Measurements from ENCODE around the gene ASIC1.
A peak's percentile ranks its signal among the peaks of the same experiment; 100 is the strongest.

Gene ASIC1

DNA sequence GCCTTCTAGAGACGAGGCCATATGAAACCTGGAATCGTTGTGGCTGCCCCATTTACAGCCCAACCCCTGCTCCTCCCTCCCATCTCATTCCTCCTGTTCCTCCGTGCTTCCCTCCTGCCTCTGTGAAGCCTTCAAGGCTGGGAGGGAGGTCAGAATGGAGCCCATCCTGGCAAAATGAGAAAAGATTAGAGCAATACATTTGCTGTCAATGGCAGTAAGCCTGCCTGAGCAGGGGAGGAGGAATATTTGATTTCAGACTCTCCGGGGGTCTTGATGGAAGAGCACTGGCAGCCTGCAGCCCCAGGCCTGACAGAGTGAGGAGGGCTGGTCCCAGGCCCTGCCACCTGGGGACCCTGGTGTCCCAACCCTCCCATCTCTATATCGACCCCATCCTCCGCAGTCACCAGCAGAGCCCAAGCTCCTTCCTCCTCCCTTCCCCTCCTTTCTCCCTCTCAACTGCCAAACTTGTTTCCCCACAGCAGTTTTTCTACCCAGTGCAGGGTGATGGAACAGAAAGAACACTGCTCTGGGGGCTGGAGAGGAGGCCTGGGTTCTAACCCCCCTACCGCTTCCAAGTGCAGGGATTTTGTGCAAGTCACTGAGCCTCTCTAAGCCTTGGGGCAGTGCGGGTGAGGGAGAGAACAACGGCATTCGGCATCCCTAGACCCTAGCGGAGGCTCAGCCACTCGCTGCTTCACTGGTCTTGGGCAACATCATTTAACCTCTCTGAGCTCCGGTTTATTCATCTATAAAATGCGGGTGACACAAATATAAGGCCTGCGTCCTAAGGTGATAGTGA lies 16.1 kb upstream of the ASIC1 start:
- no peak for DNase-seq

- DNase-seq, result no peak
Measured at GRCh38 chr12:50041962-50042361, 15.4 kb upstream of the ASIC1 start.

DNA sequence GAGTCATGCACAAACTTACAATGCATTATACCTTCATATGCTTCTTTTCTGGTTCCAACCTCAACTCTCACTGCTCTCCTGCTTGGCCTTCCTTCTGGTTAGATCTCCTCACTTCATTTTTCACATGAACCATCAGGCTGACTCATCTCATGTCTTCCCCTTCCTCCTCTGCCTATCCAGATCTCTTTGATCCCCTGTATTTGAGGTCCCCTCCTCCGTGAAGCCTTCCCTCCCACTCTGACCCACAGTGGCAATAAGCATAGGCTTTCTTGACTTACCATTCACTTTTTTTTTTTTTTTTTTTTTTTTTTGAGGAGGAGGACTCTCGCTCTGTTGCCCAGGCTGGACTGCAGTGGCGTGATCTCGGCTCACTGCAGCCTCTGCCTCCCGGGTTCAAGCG lies 14.7 kb upstream of the ASIC1 start:
- peak in 1 of 2 donors; percentile 23 for DNase-seq

- DNase-seq, result no peak
Measured at GRCh38 chr12:50043308-50043707, 14.1 kb upstream of the ASIC1 start.

DNA sequence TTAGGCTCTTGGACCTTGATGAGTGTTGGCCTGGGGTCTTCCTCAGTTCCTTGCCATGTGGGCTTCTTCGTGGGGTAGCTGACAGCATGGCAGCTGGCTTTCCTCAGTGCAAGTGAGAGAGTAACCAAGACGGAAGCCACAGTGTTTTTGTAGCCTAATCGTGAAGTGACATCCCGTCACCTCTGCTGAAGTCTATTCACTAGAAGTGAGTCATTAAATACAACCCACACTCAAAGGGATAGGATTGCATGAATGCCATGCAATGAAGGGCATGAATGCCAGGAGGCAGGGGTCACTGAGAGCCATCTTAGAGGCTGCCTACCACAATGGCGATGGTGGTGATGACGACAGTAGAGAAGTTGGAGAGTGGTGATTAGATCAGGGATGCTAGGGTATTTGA lies 13.5 kb upstream of the ASIC1 start:
- DNase-seq, result no peak

GRCh38 chr12:50047693-50048250 lies 9.6 kb upstream of the ASIC1 start:
- DNase-seq, result no peak

- DNase-seq, result no peak
Measured at GRCh38 chr12:50049254-50050118, 7.9 kb upstream of the ASIC1 start.

GRCh38 chr12:50050119-50050385 lies 7.3 kb upstream of the ASIC1 start:
- DNase-seq, result no peak

DNA sequence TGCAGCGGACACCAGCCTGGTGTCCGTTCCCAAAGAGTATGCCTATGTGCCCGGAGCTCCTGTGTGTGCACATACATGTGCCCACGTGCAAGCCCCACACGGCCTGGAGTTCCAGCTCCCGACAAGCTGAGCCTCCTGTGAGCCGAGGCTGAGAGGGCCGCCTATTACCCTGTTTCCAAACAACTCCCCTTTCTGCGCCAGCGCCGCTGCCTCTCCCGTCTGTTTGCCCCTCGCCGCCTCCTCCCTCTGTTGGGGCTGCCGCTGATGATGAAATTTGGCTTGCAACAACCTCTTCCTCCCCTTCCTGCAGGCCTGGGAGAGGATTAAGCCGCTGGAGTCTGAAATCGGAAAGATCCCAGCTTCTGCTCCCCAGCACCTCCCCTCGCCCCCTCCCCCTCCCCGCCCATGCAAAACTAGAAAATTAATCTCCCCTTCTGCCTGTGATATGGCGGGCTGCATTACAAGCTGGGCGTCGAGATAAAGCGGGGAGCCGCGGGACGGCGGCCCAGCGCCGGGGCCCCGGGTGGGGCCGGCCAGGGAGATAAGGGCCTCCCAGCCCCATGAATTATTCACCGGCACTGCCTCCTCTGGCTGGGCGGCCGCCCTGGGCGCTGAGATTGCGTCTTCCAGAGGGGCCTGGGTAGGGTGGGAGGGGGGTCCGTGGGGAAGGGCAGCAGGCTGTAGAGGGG lies 6.8 kb upstream of the ASIC1 start:
- no peak for DNase-seq

DNA sequence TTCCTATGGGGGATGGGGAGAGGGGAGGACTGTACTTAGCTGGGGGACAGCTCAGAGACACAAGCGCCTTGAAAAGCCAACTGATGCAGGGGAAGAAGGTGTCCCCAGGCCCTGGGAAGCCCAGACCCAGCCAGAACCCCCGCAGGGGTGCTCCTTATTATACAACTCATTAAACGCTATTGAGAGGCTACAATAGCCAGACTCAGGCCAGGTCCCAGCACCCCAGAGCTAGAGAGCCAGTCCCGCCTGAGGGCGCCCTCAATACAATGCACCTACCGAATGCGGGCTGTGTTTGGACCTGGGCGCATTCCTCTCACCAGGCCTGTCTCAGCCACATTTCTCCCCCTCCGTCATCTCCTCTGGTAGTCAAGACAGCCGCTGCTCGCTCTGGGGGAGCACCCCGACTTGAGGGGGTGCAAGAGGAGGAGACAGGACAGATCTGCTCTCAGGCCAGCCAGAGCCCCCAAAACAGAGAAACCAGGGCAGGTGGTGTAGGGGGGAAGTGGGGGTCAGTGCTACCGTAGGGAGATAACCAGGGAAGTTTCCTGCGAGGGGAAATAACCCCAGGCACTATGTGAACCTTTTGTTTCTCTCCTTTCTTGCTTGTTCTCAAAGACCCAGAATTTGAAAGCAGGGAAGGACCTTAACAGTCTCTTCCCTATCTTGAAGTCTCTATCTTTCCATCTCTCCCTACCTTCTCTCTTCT lies 6.1 kb upstream of the ASIC1 start:
- no peak for DNase-seq

- DNase-seq, result no peak
Measured at GRCh38 chr12:50052544-50052943, 4.9 kb upstream of the ASIC1 start.

DNA sequence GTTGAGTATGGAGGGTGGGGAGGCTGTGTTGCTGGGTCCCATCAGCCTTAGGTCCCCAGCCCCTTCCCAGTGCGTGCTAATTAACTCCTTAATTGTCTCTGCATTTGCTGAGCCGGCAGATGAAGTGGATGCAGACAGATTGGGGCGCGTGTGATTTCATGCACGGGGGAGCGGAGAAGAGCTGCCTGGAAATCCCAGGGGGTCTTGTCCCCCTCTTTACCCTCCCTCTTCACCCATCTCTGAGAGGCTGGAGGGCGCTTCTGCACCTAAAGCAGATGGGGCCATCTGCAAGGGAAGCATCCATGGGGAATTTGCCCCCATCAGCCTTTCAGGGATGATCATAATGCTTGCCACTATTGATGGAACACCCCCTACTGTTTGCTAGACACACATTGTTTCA lies 4.4 kb upstream of the ASIC1 start:
- no peak for DNase-seq

DNA sequence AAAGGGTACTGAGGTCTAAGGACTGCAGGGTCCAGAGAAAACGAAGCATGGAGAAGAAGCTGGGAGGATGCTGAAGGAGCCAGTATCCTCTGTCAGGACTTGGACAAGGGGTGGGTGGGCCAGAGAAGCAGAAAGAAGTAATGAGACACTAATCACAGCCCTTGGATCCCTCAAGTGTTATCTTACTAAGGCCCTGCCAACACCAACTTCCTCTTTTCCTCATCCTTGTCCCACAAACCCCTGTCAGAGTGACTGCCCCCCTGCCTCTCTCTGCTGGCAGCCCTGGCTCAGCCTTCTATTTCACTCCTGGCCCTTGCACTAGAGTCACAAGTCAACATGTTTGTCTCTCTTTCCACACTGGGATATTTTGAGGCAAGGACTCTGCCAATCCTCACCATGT lies 3.8 kb upstream of the ASIC1 start:
- DNase-seq, result no peak

GRCh38 chr12:50055831-50056638 lies 1.4 kb upstream of the ASIC1 start:
- peak; percentile 55 to 62 for DNase-seq

- no peak for DNase-seq
Measured at GRCh38 chr12:50056639-50056976, 788 bp upstream of the ASIC1 start.

DNA sequence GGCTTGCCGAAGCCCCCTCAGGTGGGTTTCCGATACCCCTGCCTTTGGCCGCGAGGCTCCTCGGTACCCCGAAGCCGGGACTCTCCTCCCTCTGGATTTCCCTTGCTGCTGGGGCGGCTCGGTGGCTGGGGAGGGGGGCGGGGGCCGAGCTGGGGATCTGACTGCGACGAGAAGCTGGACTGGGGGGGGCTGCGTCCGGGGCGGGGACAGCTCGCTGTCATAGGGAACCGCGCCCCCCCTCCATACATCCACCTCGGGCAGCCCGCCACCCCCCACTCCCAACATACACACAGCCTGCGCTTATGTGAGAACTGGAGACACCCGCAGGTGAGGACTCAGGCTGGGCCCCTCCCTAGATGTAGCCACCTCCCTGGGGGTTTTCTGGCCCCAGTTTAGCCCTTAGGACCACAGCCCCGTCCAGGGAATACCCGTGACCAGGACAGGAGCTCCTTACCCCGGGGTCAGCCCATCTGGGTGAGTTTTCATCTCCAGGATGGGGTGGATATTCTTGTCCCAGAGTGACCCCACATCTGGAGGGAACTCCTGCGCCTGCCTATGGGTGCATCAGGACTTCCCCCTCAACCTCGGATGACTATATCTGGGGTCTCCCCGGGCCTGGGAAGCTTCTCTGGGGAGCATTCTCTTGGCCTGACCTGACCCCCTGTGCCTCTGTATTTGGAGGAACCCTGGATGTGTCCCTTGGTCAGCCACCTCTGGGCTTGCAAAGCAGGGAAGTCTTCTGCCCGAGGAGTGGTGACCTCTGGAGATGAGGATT lies 687 bp downstream of the ASIC1 start:
- DNase-seq, result no peak

- no peak for DNase-seq
Measured at GRCh38 chr12:50058743-50059312, 1.4 kb downstream of the ASIC1 start.

DNA sequence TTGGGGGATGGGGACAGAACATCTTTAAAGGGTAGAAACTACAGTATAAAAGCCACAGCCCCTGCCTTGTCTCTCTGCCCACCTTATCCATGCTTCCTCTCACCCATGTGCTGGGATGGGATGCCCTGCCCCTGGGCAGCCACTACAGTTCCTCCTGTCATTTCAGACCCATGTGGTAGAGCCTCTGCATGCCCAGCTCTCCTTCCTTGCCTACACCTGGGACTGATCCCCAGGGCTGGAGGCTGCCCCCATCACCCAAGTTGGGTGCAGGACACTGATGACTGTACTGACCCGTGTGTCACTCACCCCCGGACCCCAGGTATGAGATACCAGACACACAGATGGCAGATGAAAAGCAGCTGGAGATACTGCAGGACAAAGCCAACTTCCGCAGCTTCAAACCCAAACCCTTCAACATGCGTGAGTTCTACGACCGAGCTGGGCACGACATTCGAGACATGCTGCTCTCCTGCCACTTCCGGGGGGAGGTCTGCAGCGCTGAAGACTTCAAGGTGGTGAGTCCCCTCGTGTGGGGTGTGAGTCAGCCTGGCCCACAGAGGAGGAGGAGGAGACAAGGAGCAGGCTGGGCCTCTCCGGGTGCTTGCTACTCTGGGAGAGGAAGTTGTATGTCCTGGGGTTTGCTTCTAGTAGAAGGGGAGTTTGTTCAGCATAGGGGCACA lies 2.2 kb downstream of the ASIC1 start:
- peak; percentile 48 for DNase-seq

GRCh38 chr12:50060120-50060468 lies 2.7 kb downstream of the ASIC1 start:
- DNase-seq, result no peak

- DNase-seq, result no peak
Measured at GRCh38 chr12:50061171-50061570, 3.8 kb downstream of the ASIC1 start.
